ENCODE measurements around the gene PANX2. TPM values are rescaled to one million over a fixed set of nuclear protein-coding genes. Genes with fewer than 3 reads are reported as not detected.

PANX2 gene
- total RNA-seq, 1 donor from 2014 or later = not detected

GRCh38 chr22:50169774-50170341, 673 bp upstream of the PANX2 start:
- Histone ChIP-seq H3K4me3 (ENCODE audit: low read length in 3 of 3) (no peak overlapping the region), H3K9me3 (ENCODE audit: control insufficient read depth in 3 of 3, low read length in 3 of 3) (no peaks in the 10 kb centered on the region)

GRCh38 chr22:50171319-50171964, 911 bp downstream of the PANX2 start:
- Histone ChIP-seq H3K4me1 (ENCODE audit: control insufficient read depth in 3 of 3, insufficient read depth in 3 of 3, low read length in 3 of 3) (peaks cover 0 to 2% (median 0%) of the 10 kb centered on the region in 3 donors), H3K9ac (ENCODE audit: low read depth in 1 of 3, low read length in 3 of 3) (no peak overlapping the region), H3K36me3 (ENCODE audit: control insufficient read depth in 3 of 3, insufficient read depth in 3 of 3, low read length in 3 of 3) (no peaks in the 10 kb centered on the region), H3K27me3 (ENCODE audit: control insufficient read depth in 3 of 3, insufficient read depth in 3 of 3, low read length in 3 of 3) (peaks cover 21 to 47% (median 38%) of the 10 kb centered on the region in 3 donors), H3K9me3 (ENCODE audit: control insufficient read depth in 3 of 3, low read length in 3 of 3) (no peaks in the 10 kb centered on the region), H3K4me3 (ENCODE audit: low read length in 3 of 3) (no peak overlapping the region), H3K27ac (ENCODE audit: low read depth, low read length) (no peak overlapping the region)

More at GRCh38 chr22:50169774-50170341, 673 bp upstream of the PANX2 start:
- no peak overlapping the region for H3K27ac ChIP-seq (ENCODE audit: low read depth, low read length)
- no peak overlapping the region for H3K9ac ChIP-seq (ENCODE audit: low read depth in 1 of 3, low read length in 3 of 3)
- H3K4me1 ChIP-seq (ENCODE audit: control insufficient read depth in 3 of 3, insufficient read depth in 3 of 3, low read length in 3 of 3) = peaks cover 0 to 2% (median 0%) of the 10 kb centered on the region in 3 donors
- peaks cover 21 to 32% (median 26%) of the 10 kb centered on the region in 3 donors for H3K27me3 ChIP-seq (ENCODE audit: control insufficient read depth in 3 of 3, insufficient read depth in 3 of 3, low read length in 3 of 3)
- H3K36me3 ChIP-seq (ENCODE audit: control insufficient read depth in 3 of 3, insufficient read depth in 3 of 3, low read length in 3 of 3) = no peaks in the 10 kb centered on the region

- H3K4me3 ChIP-seq (ENCODE audit: low read length in 3 of 3) = no peak overlapping the region
- no peak overlapping the region for H3K9ac ChIP-seq (ENCODE audit: low read depth in 1 of 3, low read length in 3 of 3)
- H3K36me3 ChIP-seq (ENCODE audit: control insufficient read depth in 3 of 3, insufficient read depth in 3 of 3, low read length in 3 of 3) = no peaks in the 10 kb centered on the region
- no peak overlapping the region for H3K27ac ChIP-seq (ENCODE audit: low read depth, low read length)
- H3K27me3 ChIP-seq (ENCODE audit: control insufficient read depth in 3 of 3, insufficient read depth in 3 of 3, low read length in 3 of 3) = peaks cover 25 to 52% (median 41%) of the 10 kb centered on the region in 3 donors
- H3K4me1 ChIP-seq (ENCODE audit: control insufficient read depth in 3 of 3, insufficient read depth in 3 of 3, low read length in 3 of 3) = peaks cover 0 to 2% (median 0%) of the 10 kb centered on the region in 3 donors
- no peaks in the 10 kb centered on the region for H3K9me3 ChIP-seq (ENCODE audit: control insufficient read depth in 3 of 3, low read length in 3 of 3)
Measured at GRCh38 chr22:50171965-50172421, 1.5 kb downstream of the PANX2 start.

GRCh38 chr22:50173311-50173982, 2.9 kb downstream of the PANX2 start:
- peaks cover 0 to 2% (median 0%) of the 10 kb centered on the region in 3 donors for H3K9me3 ChIP-seq (ENCODE audit: control insufficient read depth in 3 of 3, low read length in 3 of 3)
- H3K36me3 ChIP-seq (ENCODE audit: control insufficient read depth in 3 of 3, insufficient read depth in 3 of 3, low read length in 3 of 3) = no peaks in the 10 kb centered on the region
- no peak overlapping the region for H3K9ac ChIP-seq (ENCODE audit: low read depth in 1 of 3, low read length in 3 of 3)
- H3K27ac ChIP-seq (ENCODE audit: low read depth, low read length) = no peak overlapping the region
- peaks cover 0 to 2% (median 0%) of the 10 kb centered on the region in 3 donors for H3K4me1 ChIP-seq (ENCODE audit: control insufficient read depth in 3 of 3, insufficient read depth in 3 of 3, low read length in 3 of 3)
- H3K4me3 ChIP-seq (ENCODE audit: low read length in 3 of 3) = no peak overlapping the region
- peaks cover 31 to 62% (median 50%) of the 10 kb centered on the region in 3 donors for H3K27me3 ChIP-seq (ENCODE audit: control insufficient read depth in 3 of 3, insufficient read depth in 3 of 3, low read length in 3 of 3)

GRCh38 chr22:50173983-50174355, 3.4 kb downstream of the PANX2 start:
- no peak overlapping the region for H3K27ac ChIP-seq (ENCODE audit: low read depth, low read length)
- no peaks in the 10 kb centered on the region for H3K36me3 ChIP-seq (ENCODE audit: control insufficient read depth in 3 of 3, insufficient read depth in 3 of 3, low read length in 3 of 3)
- H3K9ac ChIP-seq (ENCODE audit: low read depth in 1 of 3, low read length in 3 of 3) = no peak overlapping the region
- H3K4me3 ChIP-seq (ENCODE audit: low read length in 3 of 3) = no peak overlapping the region
- peaks cover 0 to 2% (median 0%) of the 10 kb centered on the region in 3 donors for H3K9me3 ChIP-seq (ENCODE audit: control insufficient read depth in 3 of 3, low read length in 3 of 3)
- H3K27me3 ChIP-seq (ENCODE audit: control insufficient read depth in 3 of 3, insufficient read depth in 3 of 3, low read length in 3 of 3) = peaks cover 34 to 64% (median 53%) of the 10 kb centered on the region in 3 donors
- peaks cover 0 to 2% (median 0%) of the 10 kb centered on the region in 3 donors for H3K4me1 ChIP-seq (ENCODE audit: control insufficient read depth in 3 of 3, insufficient read depth in 3 of 3, low read length in 3 of 3)

GRCh38 chr22:50174382-50175190, 4.1 kb downstream of the PANX2 start:
- Histone ChIP-seq H3K36me3 (ENCODE audit: control insufficient read depth in 3 of 3, insufficient read depth in 3 of 3, low read length in 3 of 3) (no peaks in the 10 kb centered on the region), H3K9ac (ENCODE audit: low read depth in 1 of 3, low read length in 3 of 3) (no peak overlapping the region), H3K4me3 (ENCODE audit: low read length in 3 of 3) (no peak overlapping the region), H3K9me3 (ENCODE audit: control insufficient read depth in 3 of 3, low read length in 3 of 3) (peaks cover 0 to 2% (median 0%) of the 10 kb centered on the region in 3 donors), H3K27me3 (ENCODE audit: control insufficient read depth in 3 of 3, insufficient read depth in 3 of 3, low read length in 3 of 3) (peaks cover 36 to 66% (median 54%) of the 10 kb centered on the region in 3 donors), H3K27ac (ENCODE audit: low read depth, low read length) (no peak overlapping the region), H3K4me1 (ENCODE audit: control insufficient read depth in 3 of 3, insufficient read depth in 3 of 3, low read length in 3 of 3) (peaks cover 0 to 2% (median 0%) of the 10 kb centered on the region in 3 donors)

DNA sequence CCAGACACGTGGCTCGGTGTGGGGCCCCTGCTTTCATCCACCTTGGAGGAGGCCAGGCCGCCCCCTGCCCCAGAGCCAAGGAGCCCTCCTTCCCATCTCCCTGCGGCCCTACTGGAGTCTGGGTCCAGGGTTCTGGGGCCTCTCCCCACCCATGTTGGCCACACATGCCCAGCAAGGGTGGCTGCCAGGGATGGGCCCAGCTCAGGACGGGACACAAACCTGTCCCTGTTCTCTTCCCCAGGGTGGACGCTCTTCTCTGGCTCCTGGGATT, 4.6 kb downstream of the PANX2 start:
- no peak overlapping the region for H3K9ac ChIP-seq (ENCODE audit: low read depth in 1 of 3, low read length in 3 of 3)
- no peak overlapping the region for H3K4me3 ChIP-seq (ENCODE audit: low read length in 3 of 3)
- no peak overlapping the region for H3K27ac ChIP-seq (ENCODE audit: low read depth, low read length)
- H3K9me3 ChIP-seq (ENCODE audit: control insufficient read depth in 3 of 3, low read length in 3 of 3) = peaks cover 0 to 2% (median 0%) of the 10 kb centered on the region in 3 donors
- peaks cover 39 to 71% (median 57%) of the 10 kb centered on the region in 3 donors for H3K27me3 ChIP-seq (ENCODE audit: control insufficient read depth in 3 of 3, insufficient read depth in 3 of 3, low read length in 3 of 3)
- H3K4me1 ChIP-seq (ENCODE audit: control insufficient read depth in 3 of 3, insufficient read depth in 3 of 3, low read length in 3 of 3) = peaks cover 0 to 2% (median 0%) of the 10 kb centered on the region in 3 donors
- H3K36me3 ChIP-seq (ENCODE audit: control insufficient read depth in 3 of 3, insufficient read depth in 3 of 3, low read length in 3 of 3) = no peaks in the 10 kb centered on the region

DNA sequence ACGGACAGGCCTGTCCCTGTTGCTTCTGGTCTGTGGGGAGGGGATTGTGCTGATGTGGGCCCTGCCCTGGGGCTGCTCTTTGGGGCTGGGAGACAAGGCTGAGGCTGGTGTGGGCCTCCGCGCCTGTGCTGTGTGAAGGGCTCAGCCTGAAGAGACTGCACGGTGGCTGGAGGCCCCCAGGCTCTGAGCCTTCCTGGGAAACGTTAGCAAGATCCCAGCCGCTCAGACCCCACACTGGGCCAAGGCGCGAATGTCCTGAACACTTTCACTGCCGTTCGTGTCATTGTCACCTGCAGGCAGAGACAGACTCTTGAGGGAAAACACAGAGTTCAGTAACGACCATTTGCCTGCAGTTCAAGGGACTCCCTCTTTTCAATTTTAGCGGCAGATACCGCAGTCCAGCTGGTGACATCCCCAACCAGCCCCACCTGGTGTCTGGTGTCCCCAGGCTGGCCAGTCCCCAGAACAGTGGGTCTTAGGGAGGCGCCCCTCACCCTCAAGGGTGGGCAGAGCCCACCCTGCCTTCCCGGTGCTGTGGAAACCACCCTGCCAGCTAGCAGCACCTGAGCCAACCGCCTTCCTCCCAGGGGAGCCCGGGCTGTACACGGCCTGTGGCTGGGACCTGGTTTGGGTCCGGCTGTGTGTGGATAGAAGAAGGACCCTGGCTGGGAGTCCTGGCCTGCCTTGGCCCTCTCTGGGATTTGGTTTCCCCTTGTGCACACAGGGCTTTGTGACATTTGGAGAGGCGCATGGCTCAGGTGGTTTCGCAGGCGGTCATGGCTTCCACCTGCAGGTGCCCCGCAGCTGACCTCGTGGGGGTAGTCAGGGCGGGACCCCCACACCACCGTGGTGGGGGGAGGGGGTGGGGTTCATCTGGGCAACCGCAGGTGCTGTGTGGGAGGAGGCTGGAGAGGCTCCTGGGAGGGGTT, 5.7 kb downstream of the PANX2 start:
- Histone ChIP-seq H3K4me3 (ENCODE audit: low read length in 3 of 3) (no peak overlapping the region), H3K4me1 (ENCODE audit: control insufficient read depth in 3 of 3, insufficient read depth in 3 of 3, low read length in 3 of 3) (no peaks in the 10 kb centered on the region), H3K9me3 (ENCODE audit: control insufficient read depth in 3 of 3, low read length in 3 of 3) (peaks cover 0 to 2% (median 0%) of the 10 kb centered on the region in 3 donors), H3K27me3 (ENCODE audit: control insufficient read depth in 3 of 3, insufficient read depth in 3 of 3, low read length in 3 of 3) (peaks cover 34 to 69% (median 51%) of the 10 kb centered on the region in 3 donors), H3K9ac (ENCODE audit: low read depth in 1 of 3, low read length in 3 of 3) (no peak overlapping the region), H3K36me3 (ENCODE audit: control insufficient read depth in 3 of 3, insufficient read depth in 3 of 3, low read length in 3 of 3) (no peaks in the 10 kb centered on the region), H3K27ac (ENCODE audit: low read depth, low read length) (no peak overlapping the region)

Data from skeletal muscle tissue (tissue), 4 donors.